ENCODE measurements around the gene GRM6. TPM values are rescaled to one million over a fixed set of nuclear protein-coding genes. Genes with fewer than 3 reads are reported as not detected.

The GRM6 gene
- polyA plus RNA-seq, 3 donors = not detected

- no peaks in the 10 kb centered on the region for H3K4me1 Mint-ChIP-seq
- Histone ChIP-seq H4K20me1 (ENCODE audit: insufficient read depth, low read length) (no peaks in the 10 kb centered on the region), H3K79me2 (ENCODE audit: insufficient read depth, low read length) (no peaks in the 10 kb centered on the region), H3K36me3 (replicated peaks in 1 of 2; ENCODE audit: control insufficient read depth in 1 of 2, insufficient read depth in 2 of 2, low read length in 2 of 2) (no peaks in the 10 kb centered on the region), H3K27ac (ENCODE audit: low read depth in 1 of 2, low read length in 2 of 2) (no peak overlapping the region), H3K27me3 (ENCODE audit: control insufficient read depth in 2 of 2, insufficient read depth in 2 of 2, low read length in 2 of 2) (no peaks in the 10 kb centered on the region), H3K4me2 (replicated peaks; ENCODE audit: extremely low read depth, low read length, poor library complexity, severe bottlenecking) (no peak overlapping the region), H3K9ac (ENCODE audit: insufficient read depth, low read length, poor library complexity, severe bottlenecking) (no peak overlapping the region), H3K4me3 (replicated peaks in 1 of 3; ENCODE audit: low read depth in 2 of 3, low read length in 3 of 3) (no peak overlapping the region), H3K9me3 (replicated peaks in 1 of 2; ENCODE audit: control insufficient read depth in 1 of 2, insufficient read depth in 1 of 2, low read length in 2 of 2) (peaks cover 80 to 85% of the 10 kb centered on the region in 2 donors), H3K4me1 (ENCODE audit: control insufficient read depth in 1 of 2, insufficient read depth in 2 of 2, low read length in 2 of 2) (no peaks in the 10 kb centered on the region), H2AFZ (ENCODE audit: insufficient read depth, low read depth, low read length, poor library complexity, severe bottlenecking) (no peak overlapping the region)
- no peak overlapping the region for H3K4me3 Mint-ChIP-seq
- WGBS (ENCODE audit: insufficient coverage) = 100% methylated on average over 1 of the region's 5 CpGs
- no peak for TF ChIP-seq CTCF (IDR thresholded peaks at IDR 0.05)
- DNase-seq = no peak
- H3K9me3 Mint-ChIP-seq = peaks cover 51 to 93% (median 85%) of the 10 kb centered on the region in 7 donors
- intact Hi-C loops (cut with micrococcal nuclease) = no loop called here
- H3K36me3 Mint-ChIP-seq = no peaks in the 10 kb centered on the region
- peaks cover 0 to 1% (median 0%) of the 10 kb centered on the region in 3 donors for H3K27me3 Mint-ChIP-seq (ENCODE audit: low read depth in 3 of 3)
- no peak overlapping the region for H3K27ac Mint-ChIP-seq
Observed at GRCh38 chr5:178965465-178966055, 29.6 kb downstream of the GRM6 start.

GRCh38 chr5:178941361-178941760 lies 53.8 kb downstream of the GRM6 start:
- peaks cover 7 to 27% of the 10 kb centered on the region in 2 donors for H3K27me3 ChIP-seq (ENCODE audit: control insufficient read depth in 2 of 2, insufficient read depth in 2 of 2, low read length in 2 of 2)
- Mint-ChIP-seq H3K4me1 (no peaks in the 10 kb centered on the region), H3K36me3 (peaks cover 11 to 12% of the 10 kb centered on the region in 2 donors), H3K4me3 (peak overlapping the region in 1 of 2 donors; percentile 82), H3K27me3 (ENCODE audit: low read depth in 3 of 3) (peaks cover 21 to 27% (median 27%) of the 10 kb centered on the region in 3 donors), H3K9me3 (peaks cover 55 to 96% (median 93%) of the 10 kb centered on the region in 7 donors), H3K27ac (no peak overlapping the region)
- peaks cover 94 to 98% of the 10 kb centered on the region in 2 donors for H3K9me3 ChIP-seq (replicated peaks in 1 of 2; ENCODE audit: control insufficient read depth in 1 of 2, insufficient read depth in 1 of 2, low read length in 2 of 2)
- no peak overlapping the region for H3K4me2 ChIP-seq (replicated peaks; ENCODE audit: extremely low read depth, low read length, poor library complexity, severe bottlenecking)
- TF ChIP-seq CTCF (IDR thresholded peaks at IDR 0.05) = no peak
- H3K36me3 ChIP-seq (replicated peaks in 1 of 2; ENCODE audit: control insufficient read depth in 1 of 2, insufficient read depth in 2 of 2, low read length in 2 of 2) = peaks cover 0 to 4% of the 10 kb centered on the region in 2 donors
- H2AFZ ChIP-seq (ENCODE audit: insufficient read depth, low read depth, low read length, poor library complexity, severe bottlenecking) = no peak overlapping the region
- peak overlapping the region in 1 of 3 experiments; percentile 40 for H3K4me3 ChIP-seq (replicated peaks in 1 of 3; ENCODE audit: low read depth in 2 of 3, low read length in 3 of 3)
- H3K27ac ChIP-seq (ENCODE audit: low read depth in 1 of 2, low read length in 2 of 2) = no peak overlapping the region
- no peaks in the 10 kb centered on the region for H4K20me1 ChIP-seq (ENCODE audit: insufficient read depth, low read length)
- intact Hi-C loops (cut with micrococcal nuclease) = no loop called here
- DNase-seq = no peak
- H3K79me2 ChIP-seq (ENCODE audit: insufficient read depth, low read length) = no peaks in the 10 kb centered on the region
- no peak overlapping the region for H3K9ac ChIP-seq (ENCODE audit: insufficient read depth, low read length, poor library complexity, severe bottlenecking)
- no peaks in the 10 kb centered on the region for H3K4me1 ChIP-seq (ENCODE audit: control insufficient read depth in 1 of 2, insufficient read depth in 2 of 2, low read length in 2 of 2)
- 9% methylated on average over 17 of the region's 23 CpGs for WGBS (ENCODE audit: insufficient coverage)

Measured in CD14-positive monocyte (primary cell).